HCT116 (cell line): ENCODE data around the gene CSK. TPM values are rescaled to one million over a fixed set of nuclear protein-coding genes. Genes with fewer than 3 reads are reported as not detected.

Experiments used
- ATAC-seq: fragments of 200-7000 bp; cut with Tn5 transposase; 2 replicates; pipeline ENCODE4 v1.9.1; 2020; ENCODE audit warnings: mild to moderate bottlenecking, moderate library complexity
- BruUV-seq: library from RNA; stranded (reverse); fragments of 400-500 nt; replicated peaks from 2 replicates; lab custom pipeline; 2021; lab: Mats Ljungman, UMichigan
- CTCF ChIA-PET: fragments of 300-600 bp; sonication (Branson Sonifier 250); formaldehyde crosslinking; loops from one replicate; lab custom pipeline; 2021; ENCODE audit warnings: antibody characterized with exemption; lab: Charles Lee
- POLR2A ChIA-PET: fragments of 300-600, 350-600 bp; sonication (Branson Sonifier 250); formaldehyde crosslinking; loops from one replicate; lab custom pipeline; 2021; ENCODE audit warnings: antibody characterized with exemption; lab: Charles Lee
- RAD21 ChIA-PET, 2 experiments: fragments of 300-600 bp; sonication (Branson Sonifier 250); formaldehyde crosslinking; loops; one replicate each; lab custom pipeline; 2023; ENCODE audit warnings: low total read pairs in 2 of 2; ENCODE audit not compliant: uncharacterized antibody in 2 of 2, unreplicated experiment in 2 of 2, low non-redundant PET in 1 of 2; lab: Charles Lee
- DNase-seq: peaks from one replicate; pipeline ENCODE4 v3.0.0-alpha.2; 2010; ENCODE audit warnings: low read depth, low spot score
- H2AFZ ChIP-seq: fragments of 200-600 bp; shearing (Covaris generic), sonication (generic); 2 replicates; pipeline ENCODE4 v1.6.1; 2017; ENCODE audit warnings: low read depth, mixed run types, mixed read lengths, antibody characterized with exemption, low read length; ENCODE audit not compliant: poor library complexity, severe bottlenecking
- H3K27ac ChIP-seq: 2 replicates; pipeline ENCODE4 v1.5.1; 2012; ENCODE audit warnings: low read depth, low read length
- H3K27me3 ChIP-seq: fragments of 200-600 bp; sonication (generic); 2 replicates; pipeline ENCODE4 v1.6.1; 2016; ENCODE audit warnings: mixed run types, low read length, mixed read lengths; ENCODE audit not compliant: insufficient read depth
- H3K36me3 ChIP-seq, 2 experiments: fragments of 200-500 bp in 1 of 2; fragments of 200-600 bp in 1 of 2; sonication (Bioruptor generic) in 1 of 2; sonication (generic) in 1 of 2; 2 replicates each; pipeline versions ENCODE4 v1.5.1 to v1.6.1; 2014 to 2016; ENCODE audit warnings: low read length in 2 of 2, inconsistent platforms in 1 of 2, mixed read lengths in 1 of 2, mixed run types in 1 of 2; ENCODE audit not compliant: insufficient read depth in 2 of 2, control insufficient read depth in 1 of 2
- H3K4me1 ChIP-seq, 2 experiments: fragments of 200-600 bp in 1 of 2; sonication (generic) in 1 of 2; 2 replicates each; pipeline versions ENCODE4 v1.5.1 to v1.6.1; 2012 to 2017; ENCODE audit warnings: low read length in 2 of 2, inconsistent platforms in 1 of 2, mild to moderate bottlenecking in 1 of 2, mixed read lengths in 1 of 2, mixed run types in 1 of 2, moderate library complexity in 1 of 2; ENCODE audit not compliant: insufficient read depth in 2 of 2, control insufficient read depth in 1 of 2
- H3K4me2 ChIP-seq: fragments of 200-600 bp; sonication (generic); 2 replicates; pipeline ENCODE4 v1.6.1; 2017; ENCODE audit warnings: mixed run types, low read length, mixed read lengths
- H3K4me3 ChIP-seq, 2 experiments: fragments of 200-600 bp in 1 of 2; sonication (generic) in 1 of 2; replicated peaks in 1 of 2; 2 replicates each; pipeline ENCODE4 v1.5.1; 2011 to 2016; ENCODE audit warnings: low read length in 2 of 2, control low read depth in 1 of 2, low read depth in 1 of 2, mild to moderate bottlenecking in 1 of 2, mixed read lengths in 1 of 2, mixed run types in 1 of 2
- H3K79me2 ChIP-seq: fragments of 200-600 bp; sonication (generic); 2 replicates; pipeline ENCODE4 v1.6.1; 2017; ENCODE audit warnings: mild to moderate bottlenecking, mixed run types, low read length, moderate library complexity, mixed read lengths; ENCODE audit not compliant: insufficient read depth
- H3K9ac ChIP-seq: fragments of 200-600 bp; sonication (generic); 2 replicates; pipeline ENCODE4 v1.6.1; 2016; ENCODE audit warnings: low read length, mixed read lengths
- H3K9me2 ChIP-seq: fragments of 200-600 bp; sonication (generic), shearing (Covaris generic); 2 replicates; pipeline ENCODE4 v1.6.1; 2017; ENCODE audit warnings: mixed run types, mild to moderate bottlenecking, moderate library complexity; ENCODE audit not compliant: insufficient read depth
- H3K9me3 ChIP-seq, 2 experiments: fragments of 200-500 bp in 1 of 2; fragments of 200-600 bp in 1 of 2; sonication (Bioruptor generic) in 1 of 2; sonication (generic) in 1 of 2; 2 replicates each; pipeline ENCODE4 v1.6.1; 2014 to 2017; ENCODE audit warnings: low read length in 2 of 2, mixed read lengths in 2 of 2, inconsistent platforms in 1 of 2, low read depth in 1 of 2, mild to moderate bottlenecking in 1 of 2, mixed run types in 1 of 2, moderate library complexity in 1 of 2; ENCODE audit not compliant: control insufficient read depth in 1 of 2, insufficient read depth in 1 of 2
- H4K20me1 ChIP-seq: fragments of 200-600 bp; sonication (generic), shearing (Covaris generic); 2 replicates; pipeline ENCODE4 v1.6.1; 2017; ENCODE audit warnings: mixed run types, mild to moderate bottlenecking, moderate library complexity; ENCODE audit not compliant: insufficient read depth
- CTCF ChIP-seq, 3 experiments: fragments of 200-600 bp in 1 of 3; sonication (generic) in 1 of 3; IDR thresholded peaks in 2 of 3; conservative IDR thresholded peaks in 1 of 3; 2 replicates each; pipeline ENCODE4 v1.5.1; 2012 to 2017; ENCODE audit warnings: low read depth in 2 of 3, low read length in 2 of 3, antibody characterized with exemption in 1 of 3, borderline replicate concordance in 1 of 3, control low read depth in 1 of 3, mild to moderate bottlenecking in 1 of 3, mixed read lengths in 1 of 3, mixed run types in 1 of 3, moderate library complexity in 1 of 3; ENCODE audit not compliant: insufficient read depth in 1 of 3
- ELF1 ChIP-seq: IDR thresholded peaks from 2 replicates; pipeline ENCODE4 v1.6.1; 2012; ENCODE audit warnings: low read depth, borderline replicate concordance
- EZH2phosphoT487 ChIP-seq: fragments of 200-600 bp; IDR thresholded peaks from 2 replicates; pipeline ENCODE4 v1.6.1; 2018; ENCODE audit warnings: antibody characterized with exemption, borderline replicate concordance
- FOSL1 ChIP-seq: IDR thresholded peaks from 2 replicates; pipeline ENCODE4 v1.6.1; 2012; ENCODE audit warnings: low read depth
- POLR2A ChIP-seq: IDR thresholded peaks from 2 replicates; pipeline ENCODE4 v1.7.0; 2011; ENCODE audit warnings: borderline replicate concordance; ENCODE audit not compliant: insufficient read depth, insufficient read length; ENCODE audit errors: extremely low read depth
- RAD21 ChIP-seq: IDR thresholded peaks from 2 replicates; pipeline ENCODE4 v1.6.1; 2012; ENCODE audit warnings: low read depth, mild to moderate bottlenecking
- SP1 ChIP-seq: IDR thresholded peaks from 2 replicates; pipeline ENCODE4 v1.6.1; 2012; ENCODE audit warnings: low read depth
- SRF ChIP-seq: IDR thresholded peaks from 2 replicates; pipeline ENCODE4 v1.6.1; 2012; ENCODE audit warnings: low read depth
- intact Hi-C: fragments of 100-400 bp; cut with micrococcal nuclease; formaldehyde crosslinking; loops from 2 replicates; pipeline ENCODE4 v1.10.0; 2022
- total RNA-seq: library from RNA; stranded (reverse); gene quantifications from one replicate; pipeline ENCODE4 v1.2.1, GENCODE V29; 2021; ENCODE audit not compliant: unreplicated experiment
- TF ChIP-seq, protein P1 (sequence below): IDR thresholded peaks from 2 replicates; pipeline ENCODE4 v1.6.1; 2012
- TF ChIP-seq, protein P2 (sequence below): IDR thresholded peaks from 2 replicates; pipeline ENCODE4 v1.6.1; 2012

The CSK gene
- total RNA-seq, 1 experiment from 2014 or later = 72.2 TPM

DNA sequence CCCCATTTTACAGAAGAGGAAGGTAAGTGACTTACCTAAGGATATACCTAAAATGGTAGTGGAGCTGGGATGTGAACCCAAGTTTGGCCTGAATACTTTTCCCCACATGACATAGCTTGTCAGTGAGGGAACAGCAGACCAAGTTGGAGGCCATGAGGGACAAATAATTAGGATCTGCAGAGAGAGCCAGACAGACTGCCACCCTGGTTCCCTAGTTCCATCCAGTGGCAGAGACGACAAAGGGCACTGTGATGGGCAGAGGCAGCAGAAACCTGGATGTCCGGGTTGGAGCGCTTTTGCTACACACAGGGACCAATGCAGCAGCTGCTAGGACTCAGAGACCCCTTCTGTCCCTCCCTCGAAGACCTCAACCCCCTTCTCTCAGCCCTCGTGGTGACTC, 45.7 kb downstream of the CSK start:
- CTCF ChIA-PET = interaction anchor here (2.3 kb wide), 1 partner anchor 57 kb away, joined by 14 read pairs; no protein-coding TSS in a partner anchor
- Histone ChIP-seq H3K9me2 (no peaks in the 10 kb centered on the region), H3K27ac (no peak overlapping the region), H3K4me3 (no peak overlapping the region), H3K9ac (no peak overlapping the region), H2AFZ (no peak overlapping the region), H3K79me2 (no peaks in the 10 kb centered on the region), H3K4me1 (peaks cover 0 to 1% of the 10 kb centered on the region in 2 experiments; a peak in 1 of 4 replicates), H3K9me3 (no peaks in the 10 kb centered on the region), H3K36me3 (no peaks in the 10 kb centered on the region), H4K20me1 (no peaks in the 10 kb centered on the region), H3K4me2 (no peak overlapping the region), H3K27me3 (peaks cover 21% of the 10 kb centered on the region; the same call in 1 of the 2 replicates)
- RAD21 ChIA-PET = no interaction called here
- intact Hi-C loops = no loop called here
- TF ChIP-seq FOSL1 = no peak
- TF ChIP-seq POLR2A = no peak
- TF ChIP-seq RAD21 = no peak
- no peak for TF ChIP-seq ELF1
- no peak for TF ChIP-seq SRF
- TF ChIP-seq, protein P1, sequence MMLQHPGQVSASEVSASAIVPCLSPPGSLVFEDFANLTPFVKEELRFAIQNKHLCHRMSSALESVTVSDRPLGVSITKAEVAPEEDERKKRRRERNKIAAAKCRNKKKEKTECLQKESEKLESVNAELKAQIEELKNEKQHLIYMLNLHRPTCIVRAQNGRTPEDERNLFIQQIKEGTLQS = no peak
- TF ChIP-seq CTCF (IDR thresholded peaks at IDR 0.05 in 2 of 3, conservative IDR thresholded peaks at IDR 0.05 in 1 of 3; ENCODE audit: borderline replicate concordance in 1 of 3, insufficient read depth in 1 of 3, low read depth in 2 of 3, low read length in 2 of 3) = no peak
- TF ChIP-seq SP1 = no peak
- no peak for TF ChIP-seq EZH2phosphoT487
- TF ChIP-seq, protein P2, sequence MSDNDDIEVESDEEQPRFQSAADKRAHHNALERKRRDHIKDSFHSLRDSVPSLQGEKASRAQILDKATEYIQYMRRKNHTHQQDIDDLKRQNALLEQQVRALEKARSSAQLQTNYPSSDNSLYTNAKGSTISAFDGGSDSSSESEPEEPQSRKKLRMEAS = no peak
- no peak for DNase-seq
- ATAC-seq = no peak
- no TSS peak for BruUV-seq
- POLR2A ChIA-PET = no interaction called here
